ENCODE data around the gene SLC7A6.
A peak's percentile ranks its signal among the peaks of the same experiment; 100 is the strongest.

SLC7A6 gene

DNA sequence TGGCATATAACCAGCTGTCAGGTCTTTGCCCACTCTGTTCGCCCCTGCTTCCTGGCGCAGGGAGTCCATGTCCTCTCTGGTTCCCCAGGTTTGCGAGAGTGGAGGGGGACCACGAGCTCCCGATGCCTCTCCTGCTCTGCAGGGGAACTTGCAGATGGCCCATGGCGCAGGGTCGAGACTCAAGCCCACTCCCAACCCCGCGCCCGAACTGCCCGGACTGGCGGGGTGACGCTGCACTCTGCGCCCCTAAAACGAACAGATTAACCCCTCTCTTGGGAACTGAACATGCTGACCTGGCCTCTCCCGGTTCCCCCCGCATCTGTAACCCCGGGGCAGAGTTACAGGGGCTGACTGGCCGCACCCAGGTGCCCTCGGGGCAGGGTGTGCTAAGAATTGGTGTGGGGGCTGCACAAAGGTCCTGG, 19.8 kb upstream of the SLC7A6 start:
- H4K20me1 ChIP-seq (ENCODE audit: insufficient read depth, low read length) = peaks cover 7% of the 10 kb centered on the region; the same call in 1 of the 2 replicates
- peaks cover 38% of the 10 kb centered on the region for H3K4me1 ChIP-seq (ENCODE audit: insufficient read depth, low read length)
- TF ChIP-seq, protein P1, sequence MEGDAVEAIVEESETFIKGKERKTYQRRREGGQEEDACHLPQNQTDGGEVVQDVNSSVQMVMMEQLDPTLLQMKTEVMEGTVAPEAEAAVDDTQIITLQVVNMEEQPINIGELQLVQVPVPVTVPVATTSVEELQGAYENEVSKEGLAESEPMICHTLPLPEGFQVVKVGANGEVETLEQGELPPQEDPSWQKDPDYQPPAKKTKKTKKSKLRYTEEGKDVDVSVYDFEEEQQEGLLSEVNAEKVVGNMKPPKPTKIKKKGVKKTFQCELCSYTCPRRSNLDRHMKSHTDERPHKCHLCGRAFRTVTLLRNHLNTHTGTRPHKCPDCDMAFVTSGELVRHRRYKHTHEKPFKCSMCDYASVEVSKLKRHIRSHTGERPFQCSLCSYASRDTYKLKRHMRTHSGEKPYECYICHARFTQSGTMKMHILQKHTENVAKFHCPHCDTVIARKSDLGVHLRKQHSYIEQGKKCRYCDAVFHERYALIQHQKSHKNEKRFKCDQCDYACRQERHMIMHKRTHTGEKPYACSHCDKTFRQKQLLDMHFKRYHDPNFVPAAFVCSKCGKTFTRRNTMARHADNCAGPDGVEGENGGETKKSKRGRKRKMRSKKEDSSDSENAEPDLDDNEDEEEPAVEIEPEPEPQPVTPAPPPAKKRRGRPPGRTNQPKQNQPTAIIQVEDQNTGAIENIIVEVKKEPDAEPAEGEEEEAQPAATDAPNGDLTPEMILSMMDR (IDR thresholded peaks at IDR 0.05; ENCODE audit: borderline replicate concordance, extremely low read depth, low read length, poor library complexity, severe bottlenecking) = no peak
- no peak for TF ChIP-seq EZH2 (IDR thresholded peaks at IDR 0.05; ENCODE audit: borderline replicate concordance, low read depth, low read length, severe bottlenecking)
- DNase-seq (no peak), ATAC-seq (ENCODE audit: insufficient read depth, low read depth) (0 out of 3 replicates have a peak, but pooled peaks have one; percentile 1)
- H2AFZ ChIP-seq (ENCODE audit: low read depth, low read length) = peak overlapping the region; percentile 80
- peak overlapping the region; percentile 61 for H3K9ac ChIP-seq (ENCODE audit: low read depth, low read length)
- H3K27me3 ChIP-seq (ENCODE audit: insufficient read depth, low read length, poor library complexity) = no peaks in the 10 kb centered on the region
- peaks cover 7% of the 10 kb centered on the region for H3K36me3 ChIP-seq (ENCODE audit: insufficient read depth, low read length)
- H3K27ac ChIP-seq (ENCODE audit: low read length) = peak overlapping the region; percentile 34
- peak overlapping the region; percentile 87 for H3K4me2 ChIP-seq (ENCODE audit: insufficient read depth, low read length)
- peak overlapping the region; percentile 40 to 84; a peak in 3 of 4 replicates for H3K4me3 ChIP-seq (ENCODE audit: low read depth in 1 of 2, low read length in 2 of 2)
- peaks cover 29% of the 10 kb centered on the region for H3K79me2 ChIP-seq (ENCODE audit: insufficient read depth, low read length)
- H3K9me3 ChIP-seq (ENCODE audit: insufficient read depth, low read length, severe bottlenecking) = no peaks in the 10 kb centered on the region

DNA sequence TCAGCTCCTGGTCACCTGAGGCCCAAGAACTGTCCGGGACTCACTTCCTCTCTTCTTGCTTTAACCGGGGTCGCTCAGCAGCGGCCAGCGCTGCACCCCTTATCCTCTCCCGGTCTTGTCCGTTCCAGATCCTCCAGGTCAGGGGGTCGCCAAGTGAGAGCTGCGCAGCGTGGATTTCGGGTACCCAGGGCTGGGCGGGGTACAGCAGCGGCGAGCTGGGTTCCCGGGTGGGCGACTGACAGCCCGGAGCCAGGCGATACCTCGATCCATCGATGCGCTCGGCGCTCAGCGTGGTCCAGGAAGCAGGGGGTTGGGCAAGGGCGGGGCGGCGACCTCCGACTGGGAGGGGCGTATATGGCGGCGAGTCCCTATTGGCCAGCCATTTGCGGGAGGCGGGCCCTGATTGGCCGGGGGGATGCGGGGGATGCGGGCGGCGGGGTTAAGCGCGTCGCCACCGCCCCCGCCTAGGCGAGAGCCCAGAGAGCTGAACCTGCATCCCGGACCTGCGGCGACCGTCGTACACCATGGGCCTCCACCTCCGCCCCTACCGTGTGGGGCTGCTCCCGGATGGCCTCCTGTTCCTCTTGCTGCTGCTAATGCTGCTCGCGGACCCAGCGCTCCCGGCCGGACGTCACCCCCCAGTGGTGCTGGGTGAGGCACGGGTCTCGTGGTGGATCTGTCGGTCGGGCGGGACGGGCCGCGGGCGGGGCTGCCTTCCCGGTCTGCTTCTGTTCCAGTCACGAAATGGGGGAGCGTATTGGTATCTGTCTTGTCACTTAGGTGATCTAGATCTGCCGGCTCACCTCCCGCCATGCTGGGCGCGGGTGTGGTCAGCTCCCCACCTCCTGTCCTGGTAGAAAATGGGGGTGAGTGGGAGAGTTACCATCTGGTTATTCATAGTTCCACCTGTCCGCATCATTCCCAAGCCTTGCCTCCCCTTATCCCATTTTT, 19.1 kb upstream of the SLC7A6 start, which contains the start of gene PLA2G15:
TSS of gene PLA2G15 (plus strand) at position 471 of the 951 bp plus-strand sequence. CDS start at position 525, 54 bp downstream.
- H3K4me3 ChIP-seq (ENCODE audit: low read depth in 1 of 2, low read length in 2 of 2) = peak within 1 kb of the TSS; percentile 51 to 84; a peak in 3 of 4 replicates
- no peaks in the 10 kb centered on the region for H3K27me3 ChIP-seq (ENCODE audit: insufficient read depth, low read length, poor library complexity)
- H3K9me3 ChIP-seq (ENCODE audit: insufficient read depth, low read length, severe bottlenecking) = no peaks in the 10 kb centered on the region
- peaks cover 35% of the 10 kb centered on the region for H3K4me1 ChIP-seq (ENCODE audit: insufficient read depth, low read length)
- peak within 1 kb of the TSS; percentile 61 for H3K9ac ChIP-seq (ENCODE audit: low read depth, low read length)
- peaks cover 29% of the 10 kb centered on the region for H3K79me2 ChIP-seq (ENCODE audit: insufficient read depth, low read length)
- peaks cover 7% of the 10 kb centered on the region; the same call in 1 of the 2 replicates for H4K20me1 ChIP-seq (ENCODE audit: insufficient read depth, low read length)
- peaks cover 8% of the 10 kb centered on the region for H3K36me3 ChIP-seq (ENCODE audit: insufficient read depth, low read length)
- ATAC-seq (ENCODE audit: insufficient read depth, low read depth) = peak; percentile 97
- peak within 1 kb of the TSS; percentile 87 for H3K4me2 ChIP-seq (ENCODE audit: insufficient read depth, low read length)
- H2AFZ ChIP-seq (ENCODE audit: low read depth, low read length) = peak within 1 kb of the TSS; percentile 90
- peak; percentile 98 for DNase-seq
- H3K27ac ChIP-seq (ENCODE audit: low read length) = peak within 1 kb of the TSS; percentile 64
- TF ChIP-seq EZH2 (IDR thresholded peaks at IDR 0.05; ENCODE audit: borderline replicate concordance, low read depth, low read length, severe bottlenecking) = no peak
- TF ChIP-seq, protein P1 (IDR thresholded peaks at IDR 0.05; ENCODE audit: borderline replicate concordance, extremely low read depth, low read length, poor library complexity, severe bottlenecking) = no peak

DNA sequence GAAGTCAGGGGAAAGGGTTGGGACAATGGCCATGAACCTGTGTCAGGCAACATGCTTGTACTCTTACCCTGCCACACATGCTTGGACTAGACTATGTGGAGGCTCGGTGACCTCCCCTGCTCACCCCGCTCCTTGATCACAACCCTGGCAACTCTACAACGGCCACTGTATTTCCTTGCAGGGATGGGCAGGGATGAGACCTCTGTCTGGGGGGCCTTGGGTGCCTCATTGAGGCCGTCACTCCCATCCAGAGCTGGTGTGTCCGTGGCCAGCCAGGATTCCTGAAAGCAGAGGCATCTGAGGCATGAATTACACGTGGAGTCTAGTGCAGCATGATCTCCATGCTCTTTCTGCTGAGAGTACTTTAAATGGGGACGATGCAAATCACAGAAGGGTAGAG, 18.2 kb upstream of the SLC7A6 start:
- DNase-seq (no peak), ATAC-seq (ENCODE audit: insufficient read depth, low read depth) (no peak)
- TF ChIP-seq, protein P1 (IDR thresholded peaks at IDR 0.05; ENCODE audit: borderline replicate concordance, extremely low read depth, low read length, poor library complexity, severe bottlenecking) = no peak
- TF ChIP-seq EZH2 (IDR thresholded peaks at IDR 0.05; ENCODE audit: borderline replicate concordance, low read depth, low read length, severe bottlenecking) = no peak
- Histone ChIP-seq H2AFZ (ENCODE audit: low read depth, low read length) (no peak overlapping the region), H4K20me1 (ENCODE audit: insufficient read depth, low read length) (peaks cover 7% of the 10 kb centered on the region; the same call in 1 of the 2 replicates), H3K79me2 (ENCODE audit: insufficient read depth, low read length) (peaks cover 29% of the 10 kb centered on the region), H3K4me1 (ENCODE audit: insufficient read depth, low read length) (peaks cover 35% of the 10 kb centered on the region), H3K4me3 (ENCODE audit: low read depth in 1 of 2, low read length in 2 of 2) (peak overlapping the region in 1 of 2 experiments; percentile 84; a peak in 2 of 4 replicates), H3K27ac (ENCODE audit: low read length) (peak overlapping the region; percentile 43; the same call in 1 of the 2 replicates), H3K9ac (ENCODE audit: low read depth, low read length) (peak overlapping the region; percentile 61; the same call in 1 of the 2 replicates), H3K9me3 (ENCODE audit: insufficient read depth, low read length, severe bottlenecking) (no peaks in the 10 kb centered on the region), H3K36me3 (ENCODE audit: insufficient read depth, low read length) (peaks cover 14% of the 10 kb centered on the region), H3K4me2 (ENCODE audit: insufficient read depth, low read length) (peak overlapping the region; percentile 87), H3K27me3 (ENCODE audit: insufficient read depth, low read length, poor library complexity) (no peaks in the 10 kb centered on the region)

Measured in DND-41 (cell line).